IPS-NIHi7 (cell line): ENCODE results near the gene KCNN4.

Source experiments
- DNase-seq: peaks from one replicate; pipeline ENCODE4 v3.0.0; 2012; ENCODE audit warnings: mixed read lengths; ENCODE audit errors: extremely low spot score

KCNN4 gene

DNA sequence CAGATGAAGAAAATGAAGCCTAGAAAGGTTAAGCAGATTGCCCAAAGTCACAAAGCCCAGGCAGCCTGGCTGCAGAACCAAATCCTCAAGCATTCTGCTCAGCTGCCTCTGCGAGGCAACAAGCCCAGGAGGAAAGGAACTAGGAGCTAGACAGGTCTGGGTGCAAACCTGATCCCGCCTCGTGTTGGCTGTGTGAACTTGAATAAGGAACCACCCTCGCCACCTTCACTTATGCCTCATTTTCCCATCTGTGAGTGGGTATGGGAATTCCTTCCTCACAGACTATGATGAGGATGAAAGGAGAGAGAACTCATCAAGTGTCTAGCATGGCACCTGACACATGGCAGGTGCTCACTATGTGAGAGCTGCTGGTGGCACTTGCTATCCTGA is 32.6 kb downstream of the KCNN4 start:
- no peak for DNase-seq

DNA sequence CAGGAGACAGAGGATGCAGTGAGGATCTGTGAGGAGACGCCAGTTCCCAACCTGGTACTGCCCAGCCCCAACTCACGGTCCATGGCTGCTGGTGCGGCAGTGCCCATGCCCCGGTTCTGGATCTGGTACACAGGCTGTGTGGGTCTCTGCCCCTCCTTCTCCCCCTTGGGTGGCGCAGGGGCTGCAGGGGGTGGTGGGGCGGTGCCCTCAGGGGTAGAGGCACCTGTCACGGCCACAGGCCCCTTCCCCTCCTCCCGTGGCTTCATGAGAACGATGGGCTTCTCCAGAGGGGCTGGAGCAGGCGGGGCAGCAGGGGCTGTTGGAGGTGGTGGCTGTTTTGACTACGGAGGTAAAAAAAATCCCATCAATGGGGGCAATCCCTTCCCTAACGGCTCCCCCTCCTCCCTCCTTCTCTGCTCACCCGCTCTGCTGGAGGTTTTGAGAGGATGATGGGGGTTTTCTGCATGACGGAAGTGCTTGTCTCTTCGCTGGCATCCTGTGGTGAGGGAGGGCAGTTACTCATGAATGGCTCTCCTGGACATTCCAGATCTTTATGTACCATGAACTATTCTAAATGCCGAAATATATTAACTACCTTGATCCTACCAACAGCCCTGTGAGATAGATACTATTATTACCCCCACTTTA is 33.1 kb downstream of the KCNN4 start:
- DNase-seq = no peak

DNA sequence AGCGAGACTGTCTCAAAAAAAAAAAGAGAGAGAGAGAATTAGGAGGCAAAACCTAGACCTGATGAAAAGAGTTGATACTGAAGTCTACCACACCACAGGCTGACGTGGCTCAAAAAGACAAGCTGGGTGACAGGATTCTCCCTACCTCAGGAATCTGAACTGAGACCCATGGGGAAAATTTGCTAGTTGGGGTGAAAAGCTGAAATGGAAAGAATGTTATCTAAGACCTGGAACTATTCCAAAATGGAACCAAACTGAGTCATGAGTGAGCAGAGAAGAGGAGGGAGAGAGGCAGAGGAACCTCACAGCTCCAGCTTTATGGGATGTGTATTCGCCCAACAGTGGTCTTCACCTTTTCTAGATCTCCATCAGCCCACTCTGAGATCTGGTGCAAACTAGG is 37.7 kb downstream of the KCNN4 start:
- DNase-seq = no peak

DNA sequence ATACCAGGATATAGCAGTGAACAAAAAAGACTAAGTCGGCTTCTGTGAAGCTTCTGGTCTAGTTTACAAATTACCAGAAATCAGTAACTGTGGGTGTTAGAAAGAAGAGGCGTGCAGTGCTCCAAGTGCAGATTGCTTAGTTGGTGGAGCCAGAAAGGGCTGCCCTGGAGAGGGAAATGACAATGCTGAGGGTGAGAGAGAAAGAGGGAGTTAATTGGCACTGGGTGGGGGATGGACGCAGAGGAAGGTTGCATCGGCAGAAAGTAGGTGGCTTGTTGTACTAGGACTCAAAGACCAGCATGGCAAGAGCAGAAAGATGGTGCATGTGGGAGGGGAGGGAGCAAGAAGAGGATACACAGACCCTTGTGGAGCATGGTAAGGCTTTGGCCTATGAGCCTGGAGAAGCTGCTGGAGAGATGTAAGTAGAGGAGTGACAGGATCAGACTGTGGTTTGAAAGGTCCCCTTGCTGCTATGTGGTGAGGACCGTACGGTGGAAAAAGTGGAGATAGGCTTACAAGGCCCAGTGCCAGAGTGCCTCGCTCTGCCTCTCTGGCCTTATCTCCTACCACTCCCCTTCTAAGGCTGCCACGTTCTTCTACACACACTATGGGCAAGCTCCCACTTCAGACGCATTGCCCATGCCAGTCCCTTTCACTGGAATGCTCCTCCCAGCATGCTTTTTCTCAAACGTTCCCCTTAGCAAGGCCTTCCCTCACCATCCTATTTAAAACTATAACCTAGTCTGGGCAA is 39.5 kb downstream of the KCNN4 start:
- DNase-seq = no peak

DNA sequence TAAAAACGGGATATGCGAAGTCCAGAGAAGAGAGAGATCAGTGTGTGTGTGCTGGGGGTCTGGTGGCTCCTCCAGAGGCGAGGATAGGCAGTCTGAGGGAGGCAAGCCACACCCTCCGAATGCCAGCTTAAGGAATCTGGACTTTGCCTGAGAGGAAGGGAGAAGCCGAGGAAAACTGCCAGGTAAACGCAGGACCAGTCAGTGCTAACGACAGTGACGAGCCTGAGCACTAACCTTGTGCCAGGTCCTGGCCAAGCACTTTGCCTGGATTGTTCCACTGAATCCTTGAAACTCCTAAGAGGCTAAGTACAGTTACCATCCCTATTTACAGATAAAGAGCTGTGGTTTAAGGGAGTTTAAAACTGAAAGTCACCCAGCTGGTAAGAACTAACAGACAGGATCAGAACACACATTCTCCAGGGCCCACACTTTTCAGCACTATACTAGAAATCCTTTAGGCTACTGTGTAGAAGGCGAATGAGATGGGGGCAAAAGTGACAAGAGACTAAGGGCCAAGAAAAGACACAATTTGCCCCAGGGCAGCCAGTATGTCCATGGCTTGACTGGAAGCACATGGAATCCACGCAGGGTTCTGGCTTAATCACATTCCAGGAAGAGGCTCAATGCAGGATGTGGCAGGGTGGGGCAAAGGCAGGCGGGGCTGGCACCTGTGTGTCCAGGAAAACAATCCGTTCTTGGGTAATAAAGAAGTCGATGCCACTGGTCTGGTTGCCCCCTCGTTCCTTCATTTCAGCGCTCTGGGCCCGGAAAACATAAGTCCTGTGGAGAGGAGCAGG is 41.1 kb downstream of the KCNN4 start:
- DNase-seq = no peak

DNA sequence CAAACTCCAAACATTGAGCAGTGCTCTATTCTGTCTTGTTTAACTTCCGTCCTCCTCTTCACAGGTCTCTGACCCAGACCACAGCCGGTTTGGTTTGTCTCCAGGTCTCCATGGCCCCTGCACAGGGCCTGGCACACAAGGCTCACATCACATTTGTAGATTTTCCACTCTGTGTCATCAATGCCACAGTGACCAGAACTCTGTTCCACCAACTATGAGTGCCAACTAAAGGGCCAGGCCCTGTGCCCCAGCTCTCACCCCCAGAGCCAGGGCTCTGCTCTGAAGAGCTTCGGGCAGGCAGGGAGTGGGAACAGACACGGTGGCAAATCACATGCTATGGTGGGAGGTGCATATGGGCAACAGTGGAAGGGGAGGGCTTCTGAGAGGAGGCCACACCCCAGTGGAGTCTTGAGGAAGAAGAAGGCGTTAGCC is 42.0 kb downstream of the KCNN4 start:
- no peak for DNase-seq

DNA sequence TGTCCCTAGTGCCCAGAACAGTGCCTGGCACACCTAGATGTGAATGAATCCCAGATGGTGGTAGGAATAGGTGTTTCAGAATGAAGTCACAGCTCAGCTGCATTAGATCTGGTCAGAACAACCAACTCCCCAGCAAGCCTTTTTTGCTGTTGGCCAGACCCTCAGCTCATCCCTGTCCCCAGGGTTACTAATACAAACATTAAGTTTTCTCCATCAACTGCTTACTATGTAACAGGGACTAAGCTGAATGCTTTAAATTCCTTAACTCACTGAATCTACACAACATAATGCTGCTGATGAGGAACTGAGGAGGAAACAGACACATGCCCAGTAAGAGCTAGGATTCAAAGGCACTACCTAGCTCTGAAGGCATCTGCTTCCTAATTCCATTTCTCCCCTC is 44.8 kb downstream of the KCNN4 start:
- DNase-seq = no peak

DNA sequence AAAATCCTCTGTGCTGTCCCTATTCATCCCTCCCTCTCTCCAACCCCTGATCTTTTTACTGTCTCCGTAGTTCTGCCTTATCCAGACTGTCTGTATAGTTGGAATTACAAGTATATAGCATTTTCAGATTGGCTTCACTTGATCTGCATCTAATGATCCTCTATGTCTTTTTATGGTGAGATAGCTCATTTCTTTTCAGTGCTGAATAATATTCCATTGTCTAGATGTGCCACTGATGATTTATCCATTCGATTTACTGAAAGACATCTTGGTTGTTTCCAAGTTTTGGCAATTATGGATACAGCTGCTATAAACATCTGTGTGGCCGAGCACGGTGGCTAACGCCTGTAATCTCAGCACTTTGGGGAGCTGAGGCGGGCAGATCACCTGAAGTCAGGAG is 45.8 kb downstream of the KCNN4 start:
- no peak for DNase-seq

DNA sequence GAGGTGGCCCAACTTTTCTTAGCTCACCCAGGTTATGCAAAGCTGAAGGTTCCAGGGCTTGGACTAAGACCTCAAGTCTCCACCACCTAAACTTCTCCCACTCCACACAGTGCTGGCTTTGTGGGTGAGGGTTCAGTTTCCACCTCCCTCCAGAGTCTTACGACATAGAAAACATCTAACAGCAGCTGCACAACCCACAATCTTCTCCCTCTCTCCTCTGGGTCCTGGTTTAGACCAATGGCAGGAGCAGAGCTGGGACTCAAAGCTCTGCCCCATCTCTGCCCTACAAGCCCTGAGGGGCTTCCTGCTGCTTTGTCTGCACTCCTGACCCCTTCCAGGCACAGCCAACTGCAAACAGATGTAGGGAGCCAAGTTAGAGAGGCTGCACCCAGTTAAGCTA is 48.9 kb downstream of the KCNN4 start:
- no peak for DNase-seq

DNA sequence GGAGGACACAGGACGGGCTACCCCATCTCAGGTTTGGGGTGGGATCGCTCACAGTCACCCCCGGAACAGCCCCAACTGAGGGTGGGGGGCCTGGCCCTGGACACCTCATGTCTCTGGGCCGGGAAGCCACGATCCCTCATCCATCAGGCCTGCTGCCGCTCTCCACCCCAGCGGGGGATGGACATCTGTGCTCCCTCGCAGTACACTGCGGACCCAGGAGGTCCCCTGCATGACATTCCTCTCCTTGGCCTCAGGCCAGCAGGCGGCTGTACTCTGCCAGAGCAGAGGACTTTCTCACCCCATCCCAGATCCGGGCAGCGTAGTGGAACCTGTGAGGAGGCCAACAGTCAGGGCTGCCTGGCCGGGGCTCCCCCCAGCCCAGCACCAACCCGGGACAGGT is 49.4 kb downstream of the KCNN4 start:
- DNase-seq = no peak

DNA sequence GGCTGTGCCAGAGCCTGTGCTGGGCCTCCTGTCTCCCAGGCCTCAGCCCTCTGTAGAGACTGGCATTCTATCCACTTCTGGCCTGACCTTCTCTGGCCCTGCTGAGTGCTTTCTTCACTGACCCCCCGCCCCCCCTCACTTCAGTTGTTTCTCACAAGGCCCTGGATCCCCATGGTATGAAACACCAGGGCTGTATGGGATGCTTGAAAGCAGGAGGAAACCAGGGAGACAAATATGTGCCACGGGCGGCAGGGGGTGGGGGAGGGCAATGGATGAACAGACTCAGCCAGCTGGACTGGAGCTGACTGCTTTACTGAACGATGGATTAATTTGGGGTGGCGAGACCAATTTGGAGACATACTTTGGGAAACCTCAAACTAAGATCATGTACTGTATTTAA is 50.9 kb downstream of the KCNN4 start:
- no peak for DNase-seq

DNA sequence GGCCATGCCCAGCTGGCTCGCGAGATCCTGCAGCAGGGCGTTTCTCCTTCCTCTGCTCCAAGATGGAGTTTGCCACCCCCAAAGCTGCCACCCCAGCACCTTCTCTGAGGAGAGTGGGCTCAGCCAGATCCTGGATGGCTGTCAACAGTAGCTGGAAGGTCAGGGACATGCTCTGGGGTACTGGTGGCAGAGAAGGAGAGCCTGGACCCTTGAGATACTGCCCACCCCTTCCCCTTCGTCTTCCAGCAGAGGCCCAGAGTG is 53.2 kb downstream of the KCNN4 start:
- DNase-seq = no peak

DNA sequence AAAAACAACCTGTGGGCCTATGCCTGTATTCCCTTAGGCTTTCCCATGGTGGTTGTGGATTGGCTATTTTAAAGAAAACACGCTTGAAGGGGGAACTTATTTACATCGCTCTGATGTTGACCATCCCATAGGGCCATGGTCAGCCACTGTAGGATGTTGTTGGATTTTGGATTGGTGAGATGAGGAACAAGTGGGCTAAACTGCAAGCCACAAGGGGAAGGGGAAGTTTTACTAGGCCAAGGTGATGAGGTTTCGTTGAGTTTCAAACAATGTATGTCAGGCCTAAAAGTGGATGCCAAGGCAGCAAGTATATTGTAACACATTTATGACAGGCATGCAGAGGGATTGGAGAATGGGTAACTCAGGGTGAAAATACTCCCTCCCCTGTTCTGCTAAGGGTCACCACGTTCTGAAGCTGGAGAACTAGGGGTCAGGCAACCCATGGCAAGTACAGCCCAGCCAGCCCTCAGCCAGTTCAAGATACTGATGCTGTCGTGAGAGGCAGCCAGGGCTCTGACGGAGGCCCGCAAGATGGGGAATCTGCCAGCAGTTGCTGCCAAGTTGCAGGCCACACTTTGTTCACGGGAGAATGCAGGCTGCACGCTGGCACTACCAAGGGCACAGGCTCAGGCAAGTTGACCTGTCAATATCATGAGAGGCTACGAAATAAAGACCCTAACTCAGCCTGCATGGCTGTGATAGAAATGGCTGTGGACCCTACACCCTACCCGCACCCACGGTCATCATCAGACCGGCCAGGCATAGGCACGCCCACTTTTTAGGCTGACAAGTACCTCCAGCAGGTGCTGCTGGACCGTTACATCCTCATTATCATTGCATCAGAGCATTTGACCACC is 53.8 kb downstream of the KCNN4 start:
- DNase-seq = no peak

DNA sequence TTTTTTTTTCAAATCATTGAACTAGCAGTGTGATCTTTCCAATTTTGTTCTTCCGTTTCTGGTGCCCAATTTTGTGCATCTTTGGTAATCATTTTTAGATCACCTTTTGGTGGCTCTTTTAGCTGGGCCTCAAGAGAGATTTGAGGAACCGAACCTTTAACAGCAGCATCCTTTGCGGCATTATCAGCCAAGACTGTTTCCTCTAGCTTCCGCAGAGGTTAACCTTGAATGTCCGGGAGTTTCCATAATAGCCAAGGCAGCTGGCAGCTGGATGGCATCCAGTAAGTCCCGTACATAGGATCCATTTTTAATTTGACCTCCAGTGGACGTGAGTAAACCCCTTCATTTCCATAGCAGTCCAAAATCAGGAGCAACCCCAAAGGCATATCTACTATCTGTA is 55.3 kb downstream of the KCNN4 start:
- DNase-seq = no peak

DNA sequence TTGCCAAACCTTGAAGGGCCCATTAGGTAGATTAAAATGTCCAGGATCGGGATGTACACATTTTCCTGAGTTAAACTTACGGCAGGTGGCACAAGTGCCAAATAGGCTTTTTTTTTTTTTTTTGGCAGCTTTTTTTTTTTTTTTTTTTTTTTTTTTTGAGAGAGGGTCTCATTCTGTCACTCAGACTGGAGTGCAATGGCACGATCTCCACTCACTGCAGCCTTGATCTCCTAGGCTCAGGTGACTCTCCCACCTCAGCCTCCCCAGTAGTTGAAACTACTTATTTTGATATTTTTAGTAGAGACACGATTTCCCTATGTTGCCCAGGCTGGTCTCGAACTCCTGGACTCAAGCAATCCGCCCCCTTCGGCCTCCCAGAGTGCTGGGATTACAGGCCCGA is 55.9 kb downstream of the KCNN4 start:
- no peak for DNase-seq

DNA sequence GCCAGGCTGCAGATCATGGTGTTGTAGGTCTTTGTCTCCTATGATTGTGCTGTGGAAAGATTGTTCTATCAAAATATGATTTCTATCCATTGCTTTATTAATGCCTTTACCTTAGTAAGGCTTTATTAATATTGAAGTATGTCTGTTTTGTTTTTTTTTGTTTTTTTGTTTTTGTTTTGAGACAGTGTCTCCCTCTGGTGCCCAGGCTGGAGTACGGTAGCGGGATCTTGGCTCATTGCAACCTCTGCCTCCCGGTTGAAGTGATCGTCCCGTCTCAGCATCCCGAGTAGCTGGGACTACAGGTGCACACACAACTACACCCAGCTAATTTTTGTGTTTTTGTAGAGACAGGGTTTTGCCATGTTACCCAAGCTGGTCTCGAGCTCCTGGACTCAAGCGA is 57.2 kb downstream of the KCNN4 start:
- no peak for DNase-seq

DNA sequence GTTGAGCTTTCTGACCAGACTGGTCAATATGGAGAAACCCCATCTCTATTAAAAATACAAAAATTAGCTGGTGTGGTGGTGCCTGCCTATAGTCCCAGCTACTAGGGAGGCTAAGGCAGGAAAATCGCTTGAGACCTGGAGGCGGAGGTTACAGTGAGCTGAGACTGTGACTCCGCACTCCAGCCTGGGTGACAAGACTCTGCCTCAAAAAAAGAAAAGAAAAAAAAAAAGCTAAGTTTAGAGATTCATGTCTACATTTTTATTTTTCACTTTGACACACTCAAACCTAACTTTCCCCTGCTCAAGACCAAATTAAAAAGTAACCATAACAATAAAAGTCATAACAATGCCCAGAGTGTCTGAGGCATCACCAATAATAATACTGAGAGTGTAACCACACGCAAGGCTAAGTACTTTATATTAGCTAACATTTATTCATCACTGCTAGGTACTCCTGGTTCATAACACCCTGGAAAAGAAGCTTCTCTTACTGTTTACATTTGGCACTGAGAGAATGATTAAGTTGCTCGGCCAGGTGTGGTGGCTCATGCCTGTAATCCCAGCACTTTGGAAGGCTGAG is 59.2 kb downstream of the KCNN4 start:
- DNase-seq = no peak

DNA sequence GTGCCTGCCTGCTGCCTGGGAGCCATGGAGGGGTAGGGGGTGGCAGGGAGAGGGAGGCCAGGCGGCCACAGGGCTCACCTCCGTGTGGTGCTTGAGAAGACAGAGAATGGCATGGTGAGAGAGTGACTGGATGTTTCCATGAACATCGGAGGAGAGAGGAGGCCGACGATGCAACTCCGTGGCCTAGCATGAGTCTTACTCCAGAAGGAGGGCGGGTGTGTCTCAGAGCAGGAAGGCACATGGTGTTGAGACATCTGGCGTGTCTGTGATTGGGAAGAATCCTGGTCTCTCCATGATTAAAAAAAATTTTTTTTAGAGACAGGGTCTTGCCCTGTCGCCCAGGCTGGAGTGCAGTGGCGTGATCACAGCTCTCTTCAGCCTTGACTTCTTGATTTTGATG is 59.8 kb downstream of the KCNN4 start:
- no peak for DNase-seq

DNA sequence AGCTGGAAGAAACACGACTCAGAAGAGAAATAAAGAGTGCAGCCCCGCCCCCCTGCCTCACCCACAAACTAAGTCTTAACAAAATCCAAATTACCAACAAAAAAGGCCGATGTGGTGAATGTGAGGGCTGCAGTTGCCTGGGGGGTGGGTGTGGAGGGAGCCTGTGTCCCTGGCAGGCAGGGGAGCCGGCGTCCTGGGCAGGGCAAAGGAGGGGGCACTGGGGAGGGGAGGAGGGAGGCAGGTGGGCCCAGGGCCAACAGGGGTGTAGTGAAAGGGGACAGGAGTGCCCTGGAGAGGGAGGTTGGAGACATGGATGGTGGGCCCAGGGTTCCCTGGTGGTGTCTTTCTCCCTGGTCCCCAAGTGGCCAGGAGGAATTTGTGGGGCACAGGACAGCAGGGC is 60.9 kb downstream of the KCNN4 start:
- no peak for DNase-seq

DNA sequence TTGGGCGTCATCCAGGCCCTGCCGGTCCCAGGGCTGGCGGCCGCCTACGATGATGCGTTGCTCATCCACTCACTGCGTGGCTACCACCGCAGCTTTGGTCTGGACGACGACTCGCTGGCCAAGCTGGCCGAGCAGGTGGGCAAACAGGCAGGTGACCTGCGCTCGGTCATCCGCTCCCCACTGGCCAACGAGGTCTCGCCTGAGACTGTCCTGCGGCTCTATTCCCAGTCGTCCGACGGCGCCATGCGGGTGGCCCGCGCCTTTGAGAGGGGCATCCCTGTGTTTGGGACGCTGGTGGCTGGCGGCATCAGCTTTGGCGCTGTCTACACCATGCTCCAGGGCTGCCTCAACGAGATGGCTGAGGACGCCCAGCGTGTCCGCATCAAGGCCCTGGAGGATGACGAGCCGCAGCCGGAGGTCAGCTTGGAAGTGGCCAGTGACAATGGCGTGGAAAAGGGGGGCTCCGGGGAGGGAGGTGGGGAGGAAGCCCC is 61.4 kb downstream of the KCNN4 start:
- DNase-seq = no peak

DNA sequence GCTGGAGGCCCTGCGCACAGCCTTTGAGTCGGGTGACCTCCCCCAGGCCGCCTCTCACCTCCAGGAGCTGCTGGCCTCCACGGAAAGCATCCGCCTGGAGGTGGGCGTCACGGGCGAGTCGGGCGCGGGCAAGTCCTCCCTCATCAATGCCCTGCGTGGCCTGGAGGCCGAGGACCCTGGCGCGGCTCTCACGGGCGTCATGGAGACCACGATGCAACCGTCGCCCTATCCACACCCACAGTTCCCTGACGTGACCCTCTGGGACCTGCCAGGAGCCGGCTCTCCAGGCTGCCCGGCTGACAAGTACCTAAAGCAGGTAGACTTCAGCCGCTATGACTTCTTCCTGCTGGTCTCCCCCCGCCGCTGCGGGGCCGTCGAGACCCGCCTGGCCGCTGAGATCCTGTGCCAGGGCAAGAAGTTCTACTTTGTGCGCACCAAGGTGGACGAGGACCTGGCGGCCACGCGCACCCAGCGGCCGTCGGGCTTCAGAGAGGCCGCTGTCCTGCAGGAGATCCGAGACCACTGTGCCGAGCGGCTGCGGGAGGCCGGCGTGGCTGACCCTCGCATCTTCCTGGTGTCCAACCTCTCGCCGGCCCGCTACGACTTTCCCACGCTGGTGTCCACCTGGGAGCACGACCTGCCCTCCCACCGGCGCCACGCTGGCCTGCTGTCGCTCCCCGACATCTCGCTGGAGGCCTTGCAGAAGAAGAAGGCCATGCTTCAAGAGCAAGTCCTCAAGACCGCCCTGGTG is 62.0 kb downstream of the KCNN4 start:
- DNase-seq = no peak
